Hematopoietic multipotent progenitor cell treated with erythropoietin and hydrocortisone succinate and interleukin-3 and kit ligand, for 8 days (in vitro differentiated cells): ENCODE data around the gene PDGFC.
"Not testable (repeated sequence)": the region's sequence is repeated elsewhere in the genome, so short reads cannot be mapped to it uniquely, and the experiment has no call there.

Source experiments
- DNase-seq: peaks from one replicate; pipeline ENCODE4 v3.0.0-alpha.2; 2015

The PDGFC gene

GRCh38 chr4:156949373-156949814 lies 22.2 kb downstream of the PDGFC start:
- no peak for DNase-seq

GRCh38 chr4:156948738-156949137 lies 22.9 kb downstream of the PDGFC start:
- no peak for DNase-seq

GRCh38 chr4:156948133-156948532 lies 23.5 kb downstream of the PDGFC start:
- DNase-seq, result no peak

DNA sequence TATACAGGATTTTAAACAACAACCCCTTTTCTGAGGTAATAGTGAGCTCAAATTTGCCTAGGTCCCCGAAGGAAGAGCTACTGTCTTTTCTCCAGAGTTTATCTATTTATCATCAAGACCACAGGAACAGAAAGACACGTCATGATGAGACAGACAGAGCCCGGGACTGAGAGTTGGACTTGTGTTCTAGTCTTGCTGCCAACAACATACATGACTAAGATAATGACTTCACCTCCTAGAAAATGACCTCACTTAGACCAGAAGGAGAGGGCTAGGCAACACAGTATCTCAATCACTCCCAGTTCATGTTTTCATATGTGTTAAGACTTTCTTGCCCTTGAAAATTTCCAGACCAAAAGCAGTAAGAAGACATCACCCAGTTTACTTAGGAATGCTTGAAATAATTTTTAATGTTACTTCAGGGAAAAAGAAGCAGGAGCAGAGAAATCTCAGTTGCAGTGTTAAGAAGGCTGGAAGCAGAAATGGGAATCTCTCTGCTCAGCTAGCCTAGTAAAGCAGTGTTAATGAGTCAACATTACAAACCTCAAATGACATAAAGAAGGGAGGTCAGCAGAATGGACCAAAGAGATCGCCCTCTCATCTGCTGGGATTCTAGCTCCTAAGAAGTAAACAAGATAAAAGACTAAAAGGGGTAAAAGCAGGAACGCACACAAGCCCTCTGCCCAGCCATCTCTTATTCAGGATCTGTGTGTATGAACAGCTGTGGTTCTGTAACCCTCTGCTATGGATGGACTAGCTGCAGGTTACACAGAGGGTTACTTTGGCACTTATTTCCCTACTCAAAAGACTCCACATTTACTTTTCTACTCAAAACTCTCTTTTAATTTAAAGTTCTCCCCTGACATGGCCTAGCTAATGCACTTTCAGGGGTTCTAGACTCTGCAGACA lies 24.8 kb downstream of the PDGFC start:
- DNase-seq, result peak; percentile 21

- DNase-seq, result no peak
Measured at GRCh38 chr4:156945532-156945931, 26.1 kb downstream of the PDGFC start.

GRCh38 chr4:156942991-156943390 lies 28.6 kb downstream of the PDGFC start:
- DNase-seq, result no peak

GRCh38 chr4:156941940-156942548 lies 29.6 kb downstream of the PDGFC start:
- DNase-seq, result no peak

DNA sequence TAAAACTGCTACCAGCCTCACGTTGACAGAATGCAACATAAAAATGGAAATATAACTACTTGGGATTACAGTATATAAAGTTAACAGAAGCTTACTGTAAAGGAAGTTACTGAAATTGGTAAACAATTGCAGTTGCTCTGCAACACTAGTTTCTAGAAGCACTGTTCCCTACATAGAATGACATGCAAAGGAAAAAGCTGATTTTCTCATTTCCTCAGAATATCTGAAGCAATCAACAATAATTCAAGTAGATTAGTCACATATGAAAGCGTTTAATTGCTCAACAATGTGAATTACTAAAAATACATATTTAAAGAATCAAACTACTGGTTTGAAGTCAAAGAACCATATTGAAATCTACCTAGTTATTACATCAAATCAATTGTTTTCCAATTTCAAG lies 31.8 kb downstream of the PDGFC start:
- DNase-seq, result no peak

- no peak for DNase-seq
Measured at GRCh38 chr4:156939139-156939538, 32.5 kb downstream of the PDGFC start.

- no peak for DNase-seq
Measured at GRCh38 chr4:156934259-156934635, 37.4 kb downstream of the PDGFC start.

- DNase-seq, result peak; percentile 4
Measured at GRCh38 chr4:156933633-156934258, 37.9 kb downstream of the PDGFC start.

DNA sequence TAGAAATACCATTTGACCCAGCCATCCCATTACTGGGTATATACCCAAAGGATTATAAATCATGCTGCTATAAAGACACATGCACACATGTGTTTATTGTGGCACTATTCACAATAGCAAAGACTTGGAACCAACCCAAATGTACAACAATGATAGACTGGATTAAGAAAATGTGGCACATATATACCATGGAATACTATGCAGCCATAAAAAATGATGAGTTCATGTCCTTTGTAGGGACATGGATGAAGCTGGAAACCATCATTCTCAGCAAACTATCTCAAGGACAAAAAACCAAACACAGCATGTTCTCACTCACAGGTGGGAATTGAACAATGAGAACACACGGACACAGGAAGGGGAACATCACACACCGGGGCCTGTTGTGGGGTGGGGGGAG lies 39.2 kb downstream of the PDGFC start:
- not testable (repeated sequence) for DNase-seq

- no peak for DNase-seq
Measured at GRCh38 chr4:156931267-156931666, 40.3 kb downstream of the PDGFC start.

DNA sequence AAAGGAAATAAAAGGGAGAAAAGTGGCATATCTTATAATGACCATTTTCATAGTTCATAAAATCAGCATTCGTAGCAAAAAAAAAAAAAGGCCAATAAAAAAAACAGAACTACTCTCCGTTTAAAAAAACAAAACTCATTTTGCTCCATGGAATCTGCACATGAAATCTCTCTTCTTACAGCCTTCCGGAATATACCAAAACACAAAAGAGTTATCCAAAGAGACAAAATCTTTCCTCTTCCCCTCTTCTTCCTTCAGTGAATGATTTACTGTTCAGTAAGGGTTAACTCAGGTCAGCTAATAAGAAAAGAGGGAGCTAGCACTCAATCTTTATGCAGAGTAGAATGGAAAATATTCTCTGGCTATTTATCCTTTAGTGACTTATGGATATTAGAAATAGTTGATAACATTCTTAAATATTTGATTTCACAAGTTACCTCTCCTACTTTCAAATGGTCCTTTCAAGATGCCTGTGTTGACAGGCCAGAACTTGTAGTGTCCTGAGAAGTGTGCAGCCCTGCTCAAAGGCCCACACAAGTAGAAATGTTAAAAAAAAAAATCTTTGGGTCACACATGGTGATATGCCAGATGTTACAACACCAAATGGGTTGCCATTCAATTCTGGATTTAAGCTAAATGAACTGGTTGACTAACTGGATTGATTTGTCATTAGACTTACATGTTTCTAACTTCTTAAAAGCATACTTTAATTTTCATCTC lies 42.1 kb downstream of the PDGFC start:
- no peak for DNase-seq

DNA sequence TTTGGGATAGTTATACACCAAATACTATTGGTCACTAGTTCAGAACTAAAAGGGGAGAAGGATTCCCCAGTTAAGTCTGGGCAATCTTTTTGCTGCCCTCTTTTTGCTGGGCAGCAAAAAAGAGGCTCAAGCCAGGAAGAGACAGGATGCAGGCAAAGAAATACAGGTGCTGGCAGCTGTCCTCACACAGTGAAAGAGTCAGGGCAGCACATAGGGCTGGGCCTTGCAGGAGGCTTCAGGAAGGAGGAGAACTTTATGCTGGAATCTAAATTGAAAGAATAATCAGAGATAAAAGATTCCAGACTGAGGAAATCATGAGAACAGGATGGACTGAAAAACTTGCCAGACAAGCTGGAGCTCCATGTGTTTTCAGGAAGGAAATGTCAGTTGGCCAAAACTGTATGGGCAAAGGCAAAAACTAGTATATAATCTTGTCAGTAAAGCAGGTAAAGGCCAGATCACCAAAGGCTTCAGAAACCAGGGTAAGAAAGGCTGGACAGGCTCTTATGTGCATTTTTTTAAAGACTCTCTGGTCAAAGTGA lies 46.8 kb downstream of the PDGFC start:
- no peak for DNase-seq

DNA sequence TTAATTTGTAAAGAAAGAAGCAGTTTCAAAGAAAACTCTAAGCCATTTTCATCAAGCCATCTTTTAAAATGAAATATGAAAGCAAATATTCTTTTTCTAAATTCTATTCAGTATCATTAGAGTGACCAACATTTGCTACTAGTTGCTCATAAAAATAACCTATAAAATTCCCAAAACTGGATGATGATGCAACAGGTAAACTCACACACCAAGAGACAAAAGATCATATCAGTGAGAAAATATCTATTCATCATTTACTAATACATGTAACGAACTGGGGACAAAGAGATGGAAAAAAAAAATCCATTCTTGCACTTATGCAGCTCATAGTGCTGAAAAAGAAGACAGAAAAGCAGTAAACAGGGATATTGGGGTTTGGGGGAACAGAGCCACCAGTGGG lies 48.1 kb downstream of the PDGFC start:
- DNase-seq, result no peak

GRCh38 chr4:156915221-156915620 lies 56.4 kb downstream of the PDGFC start:
- no peak for DNase-seq

DNA sequence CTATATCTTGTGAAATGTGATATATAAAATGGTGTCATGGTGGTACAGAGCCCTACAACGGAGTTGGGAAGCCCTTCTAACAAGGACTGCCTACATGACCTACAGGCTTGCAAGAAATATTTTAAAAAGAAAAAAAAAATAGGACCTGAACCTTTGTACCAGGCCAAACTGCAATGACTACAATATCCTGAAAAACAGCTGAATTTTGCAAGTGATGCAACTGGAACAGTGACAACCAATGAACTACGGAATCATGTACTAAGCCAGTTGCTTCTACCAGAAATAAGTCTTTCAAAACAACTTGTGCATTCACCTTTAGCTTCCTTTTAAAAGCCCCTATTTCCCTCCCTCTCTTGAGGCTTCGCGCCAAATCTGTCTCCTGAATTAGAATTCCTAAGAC lies 58.4 kb downstream of the PDGFC start:
- no peak for DNase-seq

- DNase-seq, result no peak
Measured at GRCh38 chr4:156909010-156909409, 62.6 kb downstream of the PDGFC start.

GRCh38 chr4:156906325-156906724 lies 65.3 kb downstream of the PDGFC start:
- no peak for DNase-seq

GRCh38 chr4:156901871-156902270 lies 69.7 kb downstream of the PDGFC start:
- DNase-seq, result no peak

DNA sequence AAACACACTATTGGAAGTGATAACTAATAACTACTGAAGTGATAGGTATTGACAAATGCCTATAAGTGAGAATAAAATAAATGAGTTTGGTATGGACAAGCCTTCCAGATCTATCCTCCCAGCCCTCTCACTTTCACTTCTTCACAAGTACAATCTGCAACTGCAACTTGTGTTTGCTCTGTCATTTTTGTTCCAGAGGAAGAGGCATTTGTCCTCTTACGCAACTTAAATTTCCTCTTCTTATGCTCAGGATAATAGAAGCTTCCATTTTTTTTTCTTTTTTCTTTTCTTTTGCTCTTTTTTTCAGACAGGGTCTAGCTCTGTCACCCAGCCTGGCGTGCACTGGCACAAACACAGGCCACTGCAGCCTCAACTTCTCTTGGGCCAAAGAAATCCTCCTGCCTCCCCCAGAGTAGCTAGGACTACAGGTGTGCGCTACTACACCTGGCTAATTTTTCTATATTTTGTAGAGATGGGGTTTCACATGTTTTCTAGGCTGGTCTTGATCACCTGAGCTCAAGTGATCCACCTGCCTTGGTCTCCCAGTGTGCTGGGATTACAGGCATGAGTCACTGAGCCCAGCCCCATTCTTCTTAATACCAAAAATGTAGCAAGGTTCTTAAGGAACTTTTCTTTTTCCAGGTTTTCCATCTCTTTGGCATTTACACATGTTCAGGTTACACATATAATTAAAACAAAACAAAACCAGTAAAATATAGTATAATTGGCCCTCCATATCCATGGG lies 73.1 kb downstream of the PDGFC start:
- DNase-seq, result no peak
